Stimulated activated CD4-positive, alpha-beta T cell treated with anti-CD3 and anti-CD28 coated beads, Interleukin-4, amount 100 ng/mL, for 4 hours (primary cell): ENCODE data around the gene RAB13.
A peak's percentile ranks its signal among the peaks of the same experiment; 100 is the strongest.
"Not testable (repeated sequence)": the region's sequence is repeated elsewhere in the genome, so short reads cannot be mapped to it uniquely, and the experiment has no call there.

Experiments used
- DNase-seq, 2 experiments: peaks; one replicate each; pipeline ENCODE4 v3.0.0-alpha.2; 2020

Gene RAB13

DNA sequence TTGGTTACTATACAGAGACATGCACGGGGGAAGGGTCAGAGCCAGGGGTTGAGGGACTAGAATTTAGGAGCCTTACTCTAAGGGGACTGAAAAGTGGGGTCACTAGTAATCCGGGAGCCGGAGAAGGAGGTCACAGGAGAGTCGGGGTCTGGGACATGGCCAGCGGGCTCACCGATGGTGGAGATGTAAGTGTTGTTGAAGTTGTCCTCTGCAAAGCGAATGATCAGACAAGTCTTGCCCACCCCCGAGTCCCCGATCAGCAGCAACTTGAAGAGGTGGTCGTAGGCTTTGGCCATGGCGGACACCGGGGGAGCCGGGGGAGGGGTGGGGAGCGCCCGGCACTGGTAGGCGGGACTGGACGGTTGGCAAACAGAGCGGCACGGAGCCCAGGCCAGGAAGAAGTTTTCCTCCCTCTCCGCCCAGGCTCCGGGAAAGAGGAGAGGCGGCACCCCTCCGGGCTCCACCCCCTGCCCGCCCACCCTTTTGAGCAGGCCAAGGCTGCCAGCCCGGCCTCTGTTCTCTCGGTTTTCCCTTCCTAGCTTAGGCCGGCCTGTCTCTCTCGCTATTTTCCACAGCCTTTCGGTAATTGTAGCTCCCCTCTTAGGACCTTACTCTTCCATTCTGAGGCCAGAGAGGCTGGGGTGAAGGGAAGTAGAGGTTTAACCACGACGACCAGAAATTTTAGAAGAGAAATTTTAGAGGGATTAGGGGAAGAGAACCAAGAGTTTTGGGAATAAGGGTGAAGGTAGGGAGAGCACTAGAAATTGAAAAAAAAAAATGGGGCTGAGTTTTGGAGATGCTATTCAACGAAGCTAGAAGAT is at the start of gene RAB13:
RAB13 (minus strand) TSS at position 399 of the 821 bp plus-strand sequence; CDS start at position 296, 103 bp downstream.
- DNase-seq = no peak

DNA sequence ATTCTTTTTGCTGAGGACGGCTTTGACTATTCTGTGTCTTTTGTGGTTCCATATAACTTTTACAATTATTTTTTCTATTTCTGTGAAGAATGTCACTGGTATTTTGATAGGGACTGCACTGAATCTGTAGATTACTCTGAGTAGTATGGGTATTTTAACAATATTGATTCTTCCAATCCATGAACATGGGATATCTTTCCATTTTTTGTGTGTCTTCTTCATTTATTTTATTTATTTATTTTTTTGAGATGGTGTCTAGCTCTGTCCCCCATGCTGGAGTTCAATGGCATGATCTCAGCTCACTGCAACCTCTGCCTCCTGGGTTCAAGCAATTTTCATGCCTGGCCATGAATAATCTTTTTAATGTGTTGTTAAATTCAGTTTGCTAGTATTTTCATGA is 47.6 kb upstream of the RAB13 start:
- DNase-seq = not testable (repeated sequence)

GRCh38 chr1:154019940-154020339 is 33.8 kb upstream of the RAB13 start:
- DNase-seq = no peak

- DNase-seq = no peak
These were observed 33.1 kb upstream of the RAB13 start for GRCh38 chr1:154019269-154019668.

DNA sequence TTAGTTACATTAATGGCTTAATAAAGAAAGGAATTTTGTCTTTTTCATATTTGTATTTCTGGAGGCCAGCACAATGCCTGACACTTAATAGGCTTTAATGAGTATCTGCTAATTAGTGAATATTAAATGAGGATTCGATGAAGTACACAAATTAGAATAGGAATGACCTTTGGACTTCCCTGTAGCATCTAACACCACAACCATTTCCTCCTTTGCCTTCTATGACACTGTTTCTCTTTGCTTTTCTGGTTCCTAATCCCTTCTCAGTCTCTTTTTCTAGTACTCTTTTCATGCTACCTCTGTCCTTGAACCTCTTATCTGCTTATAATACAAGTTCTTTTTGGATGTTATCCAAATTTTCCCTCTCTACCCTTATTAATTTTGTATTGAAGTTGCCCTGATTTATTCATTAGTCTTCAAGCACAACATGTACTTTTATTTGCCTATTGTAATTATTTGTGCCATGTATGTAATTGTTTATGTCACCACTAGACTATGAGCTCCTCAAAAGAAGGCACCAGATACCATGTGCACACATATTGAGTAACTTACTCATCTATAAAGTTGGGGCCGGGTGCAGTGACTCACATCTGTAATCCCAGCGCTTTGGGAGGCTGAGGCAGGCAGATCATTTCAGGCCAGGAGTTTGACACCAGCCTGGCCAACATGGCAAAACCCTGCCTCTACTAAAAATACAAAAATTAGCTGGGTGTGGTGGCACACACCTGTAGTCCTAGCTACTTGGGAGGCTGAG is 28.2 kb upstream of the RAB13 start:
- DNase-seq = no peak

DNA sequence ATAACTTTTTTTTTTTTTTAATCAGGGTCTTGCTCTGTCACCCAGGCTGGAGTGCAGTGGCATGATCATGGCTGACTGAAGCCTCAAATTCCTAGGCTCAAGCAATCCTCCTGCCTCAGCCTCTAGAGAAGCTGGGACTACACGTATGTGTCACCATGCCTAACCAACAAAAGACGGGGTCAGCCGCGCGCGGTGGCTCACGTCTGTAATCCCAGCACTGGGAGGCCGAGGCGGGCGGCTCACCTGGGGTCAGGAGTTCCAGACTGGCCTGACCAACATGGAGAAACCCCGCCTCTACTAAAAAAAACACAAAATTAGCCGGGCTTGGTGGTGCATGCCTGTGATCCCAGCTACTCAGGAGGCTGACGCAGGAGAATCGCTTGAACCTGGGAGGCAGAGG is 26.4 kb upstream of the RAB13 start:
- DNase-seq = not testable (repeated sequence)

- no peak for DNase-seq
These were observed 26.0 kb upstream of the RAB13 start for GRCh38 chr1:154012129-154012528.

GRCh38 chr1:154006136-154006535 is 20.0 kb upstream of the RAB13 start:
- no peak for DNase-seq

DNA sequence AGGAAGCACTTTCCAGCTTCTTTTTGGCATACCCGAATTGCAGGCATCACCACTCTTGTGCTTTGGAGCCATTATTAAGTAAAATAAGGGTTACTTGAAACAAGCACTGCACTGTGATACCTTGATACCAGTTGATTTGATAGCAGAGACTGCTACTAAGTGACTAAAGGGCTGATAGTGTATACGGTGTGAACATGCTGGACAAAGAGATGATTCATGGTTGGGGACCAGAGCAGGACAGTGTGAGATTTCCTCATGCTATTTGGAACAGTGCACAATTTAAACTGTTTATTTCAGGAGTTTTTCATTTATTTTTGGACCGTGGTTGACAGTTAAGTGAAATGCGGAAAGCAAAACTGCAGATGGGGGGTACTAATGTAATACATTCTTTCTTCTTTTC is 14.3 kb upstream of the RAB13 start:
- DNase-seq = no peak

DNA sequence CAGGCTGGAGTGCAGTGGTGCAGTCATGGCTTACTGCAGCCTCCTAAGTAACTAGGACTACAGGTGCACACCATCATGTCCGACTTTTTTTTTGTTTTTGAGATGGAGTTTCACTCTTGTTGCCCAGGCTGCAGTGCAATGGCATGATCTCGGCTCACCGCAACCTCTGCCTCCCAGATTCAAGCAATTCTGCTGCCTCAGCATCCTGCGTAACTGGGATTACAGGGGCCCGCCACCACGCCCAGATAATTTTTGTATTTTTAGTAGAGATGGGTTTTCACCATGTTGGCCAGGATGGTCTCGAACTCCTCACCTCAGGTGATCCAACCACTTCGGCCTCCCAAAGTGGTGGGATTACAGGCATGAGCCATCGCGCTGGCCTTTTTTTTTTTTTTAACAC is 10.7 kb upstream of the RAB13 start:
- DNase-seq = not testable (repeated sequence)

DNA sequence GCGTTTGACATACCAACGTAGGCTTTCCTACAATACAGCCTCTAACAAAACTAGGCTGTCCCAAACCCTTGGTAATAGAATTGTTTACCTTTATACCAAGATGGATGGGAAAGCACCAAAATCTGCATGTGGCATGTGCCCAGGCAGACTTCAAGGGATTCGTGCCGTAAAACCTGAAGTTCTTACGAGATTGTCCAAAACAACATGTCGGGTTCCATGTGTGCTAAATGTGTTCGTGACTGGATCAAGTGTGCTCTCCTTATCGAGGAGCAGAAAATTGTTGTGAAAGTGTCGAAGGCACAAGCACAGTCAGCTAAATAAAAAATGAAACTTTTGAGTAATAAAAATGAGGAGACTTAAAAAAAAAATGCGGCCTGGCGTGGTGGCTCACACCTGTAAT is 9.5 kb upstream of the RAB13 start:
- DNase-seq = no peak

- DNase-seq = no peak
These were observed 9.1 kb upstream of the RAB13 start for GRCh38 chr1:153995202-153995601.

DNA sequence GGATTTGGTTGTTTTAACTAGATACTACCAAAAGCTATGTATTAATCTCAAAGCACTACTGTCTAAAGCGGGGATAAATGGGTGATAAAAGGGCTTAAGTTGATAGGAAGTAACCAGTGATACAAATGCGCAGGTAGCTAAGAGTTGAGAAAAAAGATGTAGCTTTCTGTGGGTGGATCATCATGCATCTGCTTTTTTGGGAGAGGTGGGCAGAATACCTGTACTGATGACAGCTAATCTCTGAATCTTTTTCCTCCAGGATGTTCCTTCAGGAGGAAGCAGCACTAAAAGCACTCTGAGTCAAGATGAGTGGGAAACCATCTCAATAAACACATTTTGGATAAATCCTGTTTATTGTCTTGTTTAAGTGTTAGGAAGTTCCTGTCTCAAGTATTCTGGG is 5.7 kb upstream of the RAB13 start:
- DNase-seq = no peak

- DNase-seq = no peak
These were observed 5.1 kb upstream of the RAB13 start for GRCh38 chr1:153991151-153991630.

- DNase-seq = peak; percentile 68 to 92
These were observed 4.5 kb upstream of the RAB13 start, which contains the start of gene RPS27 for GRCh38 chr1:153990468-153991150. Gene RPS27, plus strand, starts transcription at chr1:153990762. Its CDS starts 35 bp downstream, at chr1:153990797.

DNA sequence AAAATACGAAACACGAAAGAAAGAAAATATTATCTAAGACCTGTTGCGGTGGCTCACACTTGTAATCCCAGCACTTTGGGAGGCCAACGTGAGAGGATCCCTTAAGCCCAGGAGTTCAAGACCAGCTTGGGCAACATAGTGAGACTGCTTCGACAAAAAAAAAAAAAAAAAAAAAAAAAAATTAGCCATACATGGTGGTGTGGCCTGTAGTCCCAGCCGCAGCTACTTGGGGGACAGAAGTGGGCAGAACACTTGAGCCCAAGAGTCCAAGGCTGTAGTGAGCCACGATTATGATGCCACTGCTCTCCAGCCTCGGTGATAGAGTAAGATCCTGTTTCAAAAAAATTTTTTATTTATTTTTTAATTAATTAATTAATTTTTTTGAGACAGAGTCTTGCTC is 1.5 kb upstream of the RAB13 start:
- DNase-seq = no peak

GRCh38 chr1:153985341-153985912 is 712 bp downstream of the RAB13 start:
- peak; percentile 48 to 63 for DNase-seq

DNA sequence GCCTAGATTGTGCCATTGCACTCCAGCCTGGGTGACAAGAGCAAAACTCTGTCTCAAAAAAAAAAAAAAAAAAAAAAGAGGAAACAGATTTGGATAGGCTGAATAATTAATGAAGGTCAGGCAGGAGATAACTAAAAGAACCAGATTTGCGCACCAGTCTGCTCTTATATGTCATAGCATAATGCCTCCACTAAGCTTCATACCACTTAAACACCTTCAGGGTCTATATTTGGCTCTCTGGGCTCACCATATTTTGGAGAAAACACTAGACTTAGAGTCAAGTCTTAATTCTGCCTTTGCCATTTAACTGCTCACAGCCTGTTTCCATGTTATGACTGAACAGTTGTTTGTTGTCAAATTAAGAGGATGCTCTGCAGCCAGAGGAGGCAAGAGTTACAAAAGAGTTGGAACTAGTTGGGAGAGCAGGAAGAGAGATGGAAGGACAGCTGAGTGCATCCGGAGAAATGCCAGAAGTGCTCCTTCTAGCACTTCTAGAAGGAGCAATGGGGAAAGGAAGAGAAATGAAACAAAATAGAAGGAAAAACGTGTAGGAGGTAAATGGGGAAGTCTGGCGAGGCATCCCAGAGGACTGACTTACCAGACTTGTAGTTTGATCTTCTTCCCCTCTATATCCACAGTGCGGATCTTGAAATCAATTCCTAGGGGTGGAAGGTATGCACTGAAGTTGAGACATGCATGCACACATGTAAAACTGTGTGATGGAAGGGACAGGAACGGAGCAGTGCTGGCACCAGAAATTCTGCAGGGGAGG is 1.8 kb downstream of the RAB13 start:
- no peak for DNase-seq

DNA sequence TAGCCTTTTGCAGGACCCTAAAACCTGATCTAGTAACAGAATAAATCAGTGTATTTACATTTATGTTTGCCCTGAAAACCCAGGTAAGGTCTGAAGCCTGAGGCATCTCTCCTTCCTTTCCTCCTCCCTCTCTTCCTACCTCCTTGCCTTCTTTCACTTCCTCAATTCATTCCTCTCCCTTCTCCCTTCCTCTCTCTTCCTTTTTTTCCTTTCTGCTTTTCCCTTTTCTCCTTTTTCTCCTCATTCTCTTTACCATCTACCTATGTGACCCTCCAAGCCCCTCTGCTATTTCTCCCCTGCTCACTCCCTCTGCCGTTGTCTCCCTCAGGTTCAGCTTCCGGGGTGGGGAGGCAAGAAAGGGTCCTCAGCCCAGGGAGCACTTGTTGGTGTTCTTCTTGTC is 4.4 kb downstream of the RAB13 start:
- DNase-seq = not testable (repeated sequence)

- not testable (repeated sequence) for DNase-seq
These were observed 7.0 kb downstream of the RAB13 start for GRCh38 chr1:153979091-153979490.

DNA sequence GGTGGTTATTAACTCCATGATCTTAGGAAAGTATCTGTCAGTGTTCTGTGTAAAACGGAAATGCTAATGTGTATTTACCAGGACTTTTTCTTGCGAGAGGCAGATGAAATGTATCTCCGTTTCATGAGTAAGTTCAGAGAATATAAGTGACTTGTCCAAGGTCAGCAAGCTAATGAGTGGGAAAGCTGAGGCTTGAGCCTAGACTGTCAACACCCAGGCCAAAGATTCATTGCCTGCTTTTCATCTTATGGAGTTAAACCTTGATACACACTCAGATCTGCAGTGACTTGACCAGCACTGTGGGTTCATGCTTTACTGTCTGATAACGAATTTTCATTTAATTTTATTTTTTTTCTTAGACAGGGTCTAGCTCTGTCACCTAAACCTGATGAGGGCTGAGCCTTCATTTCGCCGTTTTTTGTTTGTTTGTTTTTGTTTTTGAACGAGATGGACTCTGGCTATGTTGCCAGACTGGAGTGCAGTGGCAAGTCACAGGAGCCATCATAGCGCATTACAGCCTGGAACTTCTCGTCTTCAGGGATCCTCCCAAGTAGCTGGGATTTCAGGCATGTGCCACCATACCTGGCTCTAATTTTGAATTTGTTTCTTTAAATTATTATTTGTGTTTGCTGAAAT is 7.7 kb downstream of the RAB13 start:
- DNase-seq = no peak
